NCI-H2081 treated with DMSO at 0.1 percent for 48 hours (cell line): Measurements from ENCODE around the gene P2RY10.
"Not testable (repeated sequence)": the region's sequence is repeated elsewhere in the genome, so short reads cannot be mapped to it uniquely, and the experiment has no call there.

ENCODE experiments used
- DNase-seq: peaks from one replicate; lab custom pipeline; 2025; lab: John Stamatoyannopoulos, UW

The P2RY10 gene, protein sequence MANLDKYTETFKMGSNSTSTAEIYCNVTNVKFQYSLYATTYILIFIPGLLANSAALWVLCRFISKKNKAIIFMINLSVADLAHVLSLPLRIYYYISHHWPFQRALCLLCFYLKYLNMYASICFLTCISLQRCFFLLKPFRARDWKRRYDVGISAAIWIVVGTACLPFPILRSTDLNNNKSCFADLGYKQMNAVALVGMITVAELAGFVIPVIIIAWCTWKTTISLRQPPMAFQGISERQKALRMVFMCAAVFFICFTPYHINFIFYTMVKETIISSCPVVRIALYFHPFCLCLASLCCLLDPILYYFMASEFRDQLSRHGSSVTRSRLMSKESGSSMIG

DNA sequence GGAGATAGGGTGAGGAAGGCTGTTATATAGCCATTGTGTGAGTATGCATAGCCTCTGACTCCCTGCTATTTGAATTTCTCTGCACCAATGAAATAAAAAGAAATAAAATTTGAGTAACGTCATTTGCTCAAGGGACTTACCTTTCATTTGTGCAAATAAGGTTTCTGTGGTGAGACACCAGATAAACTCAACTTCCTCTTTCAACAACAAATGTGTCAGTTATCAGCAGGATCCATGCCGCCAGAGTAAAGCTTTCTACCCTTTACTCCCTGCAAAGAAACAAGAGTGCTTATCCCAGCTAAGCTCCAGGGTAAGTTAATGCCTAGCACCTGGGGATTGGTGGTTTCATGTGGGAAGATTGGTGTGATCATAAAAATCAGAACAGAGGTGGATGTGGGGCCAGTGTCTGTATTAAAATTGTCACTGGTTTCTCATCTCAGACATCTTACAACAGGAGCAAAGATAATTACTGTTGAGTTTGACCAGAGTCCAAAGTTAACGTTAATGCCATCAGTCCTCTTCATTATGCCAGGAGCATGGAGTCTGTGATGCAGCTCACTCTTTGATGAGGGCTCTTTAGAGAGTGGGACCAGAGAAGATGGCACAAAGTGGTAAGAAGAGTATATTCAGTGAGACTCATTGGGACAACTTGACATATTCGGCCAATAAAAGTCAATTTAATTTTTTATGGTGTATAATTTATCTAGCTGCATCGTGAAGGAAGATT is at the start of gene P2RY10:
TSS of gene P2RY10 (plus strand) at position 206 of the 727 bp plus-strand sequence. CDS start 15,130 bp downstream, outside the sequence.
- no peak for DNase-seq

DNA sequence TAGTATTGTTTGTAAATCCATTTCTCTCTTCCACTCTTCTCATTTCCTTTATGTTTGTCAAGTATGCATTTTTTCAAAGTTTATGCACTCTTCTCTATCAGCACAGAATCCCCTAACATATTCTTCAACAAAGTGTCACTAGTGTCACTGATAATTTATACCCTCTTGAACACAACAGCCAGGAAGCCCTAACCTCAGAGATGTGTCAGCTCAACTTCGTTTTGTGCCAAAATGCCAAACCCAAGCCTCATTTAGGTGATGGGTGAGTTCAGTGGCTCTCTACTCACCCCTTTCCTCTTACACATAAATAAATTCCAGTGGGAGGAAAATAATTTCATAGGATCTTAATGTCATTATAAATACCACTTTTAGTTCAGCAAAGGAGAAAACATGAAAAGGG is 22.4 kb upstream of the P2RY10 start:
- no peak for DNase-seq

DNA sequence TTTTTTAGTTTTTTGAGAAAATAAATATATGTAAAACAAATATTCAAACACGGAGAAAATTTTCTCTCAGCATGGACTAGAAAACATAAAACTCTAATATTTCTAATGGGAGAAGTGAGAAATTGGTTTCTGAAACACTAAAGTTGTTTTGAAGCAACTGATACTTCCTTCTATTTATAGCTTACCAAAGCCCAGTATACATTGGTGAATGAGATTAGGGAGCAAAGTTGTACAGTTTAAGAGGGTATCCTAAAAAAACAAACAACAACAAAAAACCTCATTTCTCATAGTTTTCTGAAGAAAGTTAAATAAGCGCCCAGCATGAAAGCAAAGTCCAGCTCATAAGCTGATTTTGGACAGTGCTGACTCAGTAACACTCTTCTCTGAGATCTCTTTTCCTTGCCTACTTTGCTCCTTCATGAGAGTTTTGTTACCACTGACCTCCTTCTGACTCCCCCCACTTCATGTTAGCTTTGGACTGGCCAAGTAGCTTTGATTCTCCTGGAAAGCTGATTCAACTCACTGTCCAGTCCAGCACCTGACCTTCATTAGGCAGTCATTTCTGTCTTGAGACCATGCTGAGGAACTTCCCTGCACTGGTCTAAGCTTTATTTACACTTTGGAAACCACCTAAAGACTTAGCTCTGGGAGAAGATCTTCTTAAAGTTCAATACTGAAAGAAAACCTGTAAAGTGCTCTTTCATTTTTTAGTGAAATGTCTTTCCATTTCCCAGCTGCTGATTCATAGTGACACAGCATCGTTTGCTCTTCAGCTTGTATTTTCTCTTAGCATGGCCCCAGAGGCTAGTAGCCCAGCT is 21.8 kb upstream of the P2RY10 start:
- DNase-seq: no peak

DNA sequence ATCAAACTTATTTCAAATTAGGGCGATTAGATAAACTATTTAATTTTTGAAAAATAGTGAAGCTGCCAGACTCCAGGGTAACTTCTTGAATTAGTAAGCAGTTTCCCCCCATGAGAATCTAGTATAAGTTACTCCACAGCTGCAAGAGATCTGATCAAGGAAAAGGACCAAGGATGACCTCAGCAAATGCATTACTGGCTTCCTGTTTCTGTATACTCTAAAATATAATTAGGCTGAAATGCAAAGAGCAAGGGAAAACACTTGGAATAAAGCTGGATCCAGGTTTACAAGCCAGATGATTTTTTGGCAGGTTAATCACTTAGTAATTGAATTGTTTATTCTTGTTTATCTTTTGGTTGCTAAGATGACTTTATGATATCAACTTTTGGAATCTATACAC is 13.4 kb upstream of the P2RY10 start:
- no peak for DNase-seq

DNA sequence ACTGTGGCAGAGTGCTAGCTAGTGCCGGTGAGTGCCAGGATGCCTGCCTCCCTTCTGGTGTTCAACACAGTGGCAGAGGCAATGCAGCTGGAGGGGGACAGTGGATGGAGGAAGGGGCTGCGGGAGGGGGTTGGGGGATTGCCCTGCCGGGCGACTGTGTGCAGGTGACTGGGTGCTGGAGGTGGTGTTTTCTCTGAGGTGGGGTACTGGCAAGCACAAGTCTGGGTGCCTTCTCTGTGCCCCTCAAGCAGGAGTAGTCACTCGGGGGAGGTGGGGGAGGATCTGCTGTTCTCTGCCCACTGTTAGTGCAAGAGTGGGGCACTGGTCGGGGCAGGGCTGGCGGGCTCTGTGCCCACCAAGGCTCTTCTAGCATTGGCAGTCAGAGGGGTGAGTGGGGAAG is 10.3 kb upstream of the P2RY10 start:
- no peak for DNase-seq

DNA sequence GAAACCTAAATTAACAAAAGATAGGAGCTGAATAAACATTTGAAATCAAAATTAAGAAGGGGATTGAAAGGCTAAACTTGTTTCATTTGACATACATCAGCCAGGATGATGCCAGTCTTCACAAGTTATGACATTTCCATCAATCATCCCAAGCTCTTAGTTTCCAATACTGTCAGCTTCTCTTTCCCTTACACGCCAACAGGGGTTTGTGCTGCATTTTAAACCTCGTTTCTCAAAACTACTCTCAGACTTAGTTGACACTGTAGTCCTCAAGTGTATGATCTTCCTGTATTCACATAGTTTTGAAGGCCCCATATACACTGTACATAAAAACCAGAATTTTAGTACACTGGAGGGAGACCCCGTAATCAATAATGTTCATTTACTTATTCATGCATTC is 840 bp upstream of the P2RY10 start:
- DNase-seq: no peak

DNA sequence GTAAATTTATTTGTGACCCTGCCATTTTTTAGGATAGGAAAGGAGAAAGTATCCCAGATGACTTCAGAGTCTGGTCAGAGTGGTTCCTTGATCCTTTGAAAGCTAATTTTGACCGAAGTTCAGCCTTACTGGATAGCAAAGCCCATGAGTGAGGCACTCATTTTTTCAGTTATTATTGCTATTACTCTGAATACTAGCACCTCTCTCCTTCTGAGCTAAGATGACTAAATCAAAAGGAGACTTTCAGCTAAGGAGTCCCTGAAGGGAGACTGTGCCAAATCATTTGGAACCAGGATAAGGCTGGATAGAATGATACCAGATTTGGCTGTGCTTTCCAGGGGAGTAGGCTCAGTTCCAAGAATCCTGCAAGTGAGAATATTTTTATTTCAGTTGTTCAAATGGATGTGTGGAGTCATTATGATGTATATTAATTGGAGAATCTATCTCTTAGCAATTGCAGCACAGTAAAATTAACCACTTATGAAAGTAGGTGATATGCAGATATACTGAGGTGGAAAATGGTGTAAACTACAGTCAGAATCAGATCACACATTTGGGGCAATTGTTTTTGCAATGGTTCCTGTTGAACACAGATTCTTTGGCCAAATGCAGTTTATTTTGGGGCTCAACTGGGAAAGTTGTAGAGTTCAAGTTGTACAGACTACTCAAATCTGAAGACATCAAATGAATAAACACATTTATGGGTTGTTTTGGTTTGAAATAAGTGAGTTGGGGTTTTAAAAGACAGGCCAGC is 1.2 kb downstream of the P2RY10 start:
- DNase-seq: no peak

DNA sequence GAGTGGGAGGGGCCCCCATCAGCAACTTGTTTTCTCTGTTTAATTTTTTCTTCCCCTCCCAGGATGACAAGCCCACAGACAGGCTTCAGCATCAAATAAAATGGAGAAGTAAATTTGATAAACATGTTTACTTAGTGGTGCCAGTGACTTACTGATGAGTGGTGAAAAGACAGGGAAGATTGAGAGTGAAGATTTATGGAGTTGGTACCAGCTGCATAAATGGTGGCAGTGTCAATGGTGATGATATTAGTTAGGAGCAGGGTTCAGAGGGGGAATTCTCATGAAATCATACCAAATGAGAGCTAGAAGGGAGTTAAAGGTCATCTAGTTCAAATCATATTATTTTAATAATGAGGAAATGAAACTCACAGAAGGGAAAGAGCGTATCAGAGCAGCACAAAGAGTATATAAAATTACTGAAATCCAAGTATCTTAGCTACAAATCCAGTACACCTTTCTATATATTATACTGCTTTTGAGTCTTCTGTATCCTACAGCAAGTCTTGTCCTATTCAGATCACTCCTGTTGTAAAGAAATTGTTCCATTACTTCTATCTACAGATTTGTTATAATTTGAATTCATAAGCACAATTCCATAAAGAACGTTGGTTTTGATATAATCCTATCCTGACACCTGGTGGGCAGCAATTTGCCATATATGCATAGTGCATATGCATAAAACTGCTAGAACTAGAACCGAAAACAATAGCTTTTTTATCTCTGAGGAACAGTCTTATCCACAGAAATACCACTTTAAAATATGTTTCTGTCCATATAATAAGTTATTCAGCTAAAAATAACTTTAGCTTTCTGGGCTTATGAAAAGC is 5.0 kb downstream of the P2RY10 start:
- no peak for DNase-seq

DNA sequence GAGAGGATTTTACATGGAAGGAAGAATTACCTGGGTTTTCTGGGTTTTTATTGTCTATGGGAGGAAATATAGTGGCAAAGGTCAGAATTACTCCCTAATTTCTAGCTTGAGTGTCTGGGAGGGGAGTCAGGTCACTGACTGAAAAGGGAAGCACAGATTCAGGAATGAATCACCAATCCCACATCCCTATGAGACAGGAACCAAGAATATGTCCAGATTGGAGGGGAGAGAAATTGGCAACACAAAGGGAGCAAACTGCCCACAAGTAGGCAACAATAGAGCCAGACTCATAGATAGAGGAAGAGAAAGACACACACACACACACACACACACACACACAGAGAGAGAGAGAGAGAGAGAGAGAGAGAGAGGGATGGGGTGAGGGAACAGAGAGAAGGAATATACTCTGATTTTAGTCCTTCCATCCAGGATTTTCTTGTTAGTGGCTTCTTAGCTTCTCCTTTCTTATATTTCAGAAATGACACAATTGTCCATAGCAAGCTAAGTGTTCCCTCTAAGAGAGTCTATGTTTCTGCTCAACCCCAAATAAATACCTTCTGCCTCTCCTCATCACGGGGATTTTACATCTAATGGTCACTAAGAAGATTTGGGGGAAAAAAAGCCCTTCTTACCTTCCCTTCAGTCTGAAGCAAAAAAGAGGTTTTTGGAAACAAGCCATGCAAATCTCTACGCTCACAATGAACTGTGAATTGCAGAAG is 12.0 kb downstream of the P2RY10 start:
- no peak for DNase-seq

DNA sequence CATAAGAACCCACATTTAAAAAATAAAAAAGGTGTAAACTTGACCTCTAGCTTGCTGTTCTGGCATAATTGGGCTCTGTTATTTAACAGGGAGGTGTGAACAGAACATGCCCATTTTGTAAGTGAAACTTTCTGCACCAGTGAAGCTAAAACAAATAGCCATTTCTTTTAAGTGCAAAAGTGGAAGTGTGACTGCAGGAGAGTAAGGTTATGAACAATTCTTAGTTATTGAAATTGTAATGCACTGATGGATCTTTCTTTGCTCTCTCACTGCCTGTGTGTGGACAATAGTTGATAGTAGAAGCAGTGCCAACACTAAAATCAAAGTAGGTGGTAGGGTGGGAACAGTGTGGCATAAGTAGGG is 12.6 kb downstream of the P2RY10 start:
- no peak for DNase-seq

DNA sequence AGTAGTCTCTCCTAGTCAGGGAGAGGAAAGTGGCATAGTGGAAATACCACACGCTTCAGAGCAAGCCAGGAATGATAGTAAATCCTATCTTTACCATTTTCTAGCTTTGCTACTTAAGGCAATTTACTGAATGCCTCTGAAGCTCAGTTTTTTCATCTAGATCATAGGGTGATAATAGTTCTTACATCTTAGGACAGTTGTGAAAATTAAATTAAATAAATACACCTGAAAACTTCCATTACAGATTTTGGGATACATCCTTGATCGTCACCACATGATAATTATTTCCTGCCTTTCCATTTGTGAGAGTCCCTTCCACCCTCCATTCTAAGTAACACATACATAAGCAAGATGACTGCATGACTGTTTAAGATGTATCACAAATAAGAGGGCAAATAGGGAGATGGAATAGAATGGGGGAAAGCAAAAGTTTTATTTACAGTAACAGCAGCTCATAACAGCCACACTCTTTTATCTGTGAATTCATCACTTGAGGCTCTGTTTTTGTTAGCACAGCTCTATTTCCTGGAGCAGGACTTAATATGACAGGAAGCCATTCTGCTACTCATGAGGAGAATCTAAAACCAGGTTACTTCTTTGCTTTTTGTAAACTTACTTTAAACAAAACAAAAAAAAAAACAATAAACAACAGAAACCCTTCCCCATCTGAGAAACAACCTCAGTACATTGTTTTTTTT is 13.4 kb downstream of the P2RY10 start:
- no peak for DNase-seq

DNA sequence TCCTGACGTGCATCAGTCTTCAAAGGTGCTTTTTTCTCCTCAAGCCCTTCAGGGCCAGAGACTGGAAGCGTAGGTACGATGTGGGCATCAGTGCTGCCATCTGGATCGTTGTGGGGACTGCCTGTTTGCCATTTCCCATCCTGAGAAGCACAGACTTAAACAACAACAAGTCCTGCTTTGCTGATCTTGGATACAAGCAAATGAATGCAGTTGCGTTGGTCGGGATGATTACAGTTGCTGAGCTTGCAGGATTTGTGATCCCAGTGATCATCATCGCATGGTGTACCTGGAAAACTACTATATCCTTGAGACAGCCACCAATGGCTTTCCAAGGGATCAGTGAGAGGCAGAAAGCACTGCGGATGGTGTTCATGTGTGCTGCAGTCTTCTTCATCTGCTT is 15.7 kb downstream of the P2RY10 start:
- DNase-seq: no peak

DNA sequence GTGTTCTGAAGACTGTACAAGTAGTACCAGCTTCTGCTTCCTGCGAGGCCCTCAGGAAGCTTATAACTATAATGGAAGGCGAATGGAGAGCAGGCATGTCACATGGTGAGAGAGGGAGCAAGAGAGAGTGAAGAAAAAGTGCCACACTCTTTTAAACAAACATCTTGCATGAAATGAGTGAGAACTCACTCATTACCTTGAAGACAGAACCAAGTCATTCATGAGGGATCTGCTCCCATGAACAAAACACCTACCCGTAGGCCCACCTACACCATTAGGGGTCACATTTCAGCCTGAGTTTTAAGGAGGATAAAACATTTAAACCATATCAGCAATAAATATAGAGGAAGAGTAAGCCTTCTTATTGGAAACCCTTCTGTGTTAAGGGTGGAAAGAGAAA is 19.4 kb downstream of the P2RY10 start:
- no peak for DNase-seq

DNA sequence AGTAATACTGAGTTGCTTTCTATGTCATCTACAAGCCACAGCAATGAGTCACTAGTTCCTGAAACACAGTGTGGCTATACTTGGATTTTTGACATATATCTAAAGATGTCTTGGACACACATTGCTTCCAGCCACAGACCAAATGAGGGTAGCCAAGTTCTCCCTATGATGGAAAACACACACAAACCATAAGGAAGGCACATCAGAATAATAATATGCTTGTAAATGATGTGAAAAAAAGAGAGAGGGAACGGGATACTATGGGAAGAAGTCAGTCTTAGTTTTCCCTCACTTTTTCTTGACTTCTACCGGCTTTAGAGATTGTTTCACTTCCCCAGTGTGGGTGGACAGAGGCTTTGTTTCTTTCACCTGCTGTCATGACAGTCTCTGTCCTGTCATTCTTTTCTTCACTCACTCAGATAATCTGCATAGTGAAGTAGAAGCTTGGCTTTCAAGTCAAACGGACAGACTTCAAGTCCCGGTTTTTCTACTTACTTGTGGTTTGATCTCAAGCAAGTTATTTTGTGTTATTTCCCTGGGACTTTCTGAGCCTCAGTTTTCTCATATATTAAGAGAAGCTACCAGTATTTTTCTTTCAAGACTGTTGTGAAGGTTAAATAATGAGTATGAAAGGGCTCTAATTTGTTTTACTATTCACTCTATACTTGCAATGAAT is 34.7 kb downstream of the P2RY10 start:
- DNase-seq: no peak

DNA sequence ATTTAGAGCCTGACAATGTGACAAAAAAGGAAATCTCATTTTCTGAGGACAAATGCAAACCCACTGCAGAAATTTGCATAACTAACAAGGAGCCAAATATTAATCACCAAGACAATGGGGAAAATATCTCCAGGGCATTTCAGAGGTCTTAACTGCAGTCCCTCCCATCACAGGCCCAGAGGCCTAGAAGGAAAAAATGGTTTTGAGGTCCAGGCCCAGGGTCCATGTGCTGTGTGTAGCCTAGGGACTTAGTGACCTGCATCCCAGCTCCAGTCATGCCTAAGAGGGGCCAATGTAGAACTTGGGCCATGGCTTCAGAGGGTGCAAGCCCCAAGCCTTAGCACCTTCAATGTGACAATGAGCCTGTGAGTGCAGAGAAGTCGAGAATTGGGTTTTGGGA is 44.2 kb downstream of the P2RY10 start:
- no peak for DNase-seq

DNA sequence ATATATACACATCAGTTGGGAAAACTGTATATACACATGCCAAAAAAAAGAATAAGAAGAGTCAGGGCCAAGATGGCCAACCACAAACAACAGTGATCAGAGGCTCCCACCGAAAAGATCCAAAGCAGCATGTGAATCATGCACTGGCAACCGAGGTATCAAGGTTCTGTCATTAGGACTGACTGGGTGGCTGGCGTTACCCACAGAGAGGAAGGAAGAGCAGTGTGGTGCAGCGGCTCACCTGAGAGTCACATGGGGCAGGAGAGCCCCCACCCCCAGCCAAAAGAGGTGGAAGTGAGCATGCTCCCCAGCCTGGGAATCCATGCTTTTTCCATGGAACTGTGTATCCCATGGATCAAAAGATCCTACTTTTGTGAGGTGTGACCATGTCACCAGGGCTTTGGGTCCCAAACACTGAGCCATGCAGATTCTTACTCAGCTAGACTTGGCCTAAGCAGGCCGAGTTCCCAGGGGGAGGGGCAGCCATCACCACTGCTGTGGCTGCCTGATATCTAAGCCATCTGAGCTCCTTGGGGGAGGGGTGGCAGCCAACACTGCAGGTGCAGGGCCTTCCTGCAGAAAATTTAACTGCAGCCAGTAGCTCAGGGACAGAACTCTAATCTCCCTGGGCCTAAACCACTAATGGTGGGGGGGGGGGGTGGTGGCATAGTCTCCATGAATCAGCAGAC is 52.8 kb downstream of the P2RY10 start:
- no peak for DNase-seq

DNA sequence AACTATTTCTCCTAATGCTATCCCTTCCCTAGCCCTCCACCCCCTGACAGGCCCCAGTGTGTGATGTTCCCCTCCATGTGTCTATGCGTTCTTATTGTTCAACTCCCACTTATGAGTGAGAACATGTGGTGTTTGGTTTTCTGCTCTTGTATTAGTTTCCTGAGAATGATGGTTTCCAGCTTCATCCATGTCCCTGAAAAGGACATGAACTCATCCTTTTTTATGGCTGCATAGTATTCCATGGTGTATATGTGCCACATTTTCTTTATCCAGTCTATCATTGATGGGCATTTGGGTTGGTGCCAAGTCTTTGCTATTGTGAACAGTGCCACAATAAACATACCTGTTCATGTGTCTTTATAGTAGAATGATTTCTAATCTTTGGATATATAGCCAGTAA is 62.3 kb downstream of the P2RY10 start:
- not testable (repeated sequence) for DNase-seq
